Measurements from ENCODE around the gene MT1H. TPM values are rescaled to one million over a fixed set of nuclear protein-coding genes. Genes with fewer than 3 reads are reported as not detected.
"Not testable (repeated sequence)": the region's sequence is repeated elsewhere in the genome, so short reads cannot be mapped to it uniquely, and the experiment has no call there.

MT1H gene
- total RNA-seq, 2 experiments from 2014 or later, result not detected

DNA sequence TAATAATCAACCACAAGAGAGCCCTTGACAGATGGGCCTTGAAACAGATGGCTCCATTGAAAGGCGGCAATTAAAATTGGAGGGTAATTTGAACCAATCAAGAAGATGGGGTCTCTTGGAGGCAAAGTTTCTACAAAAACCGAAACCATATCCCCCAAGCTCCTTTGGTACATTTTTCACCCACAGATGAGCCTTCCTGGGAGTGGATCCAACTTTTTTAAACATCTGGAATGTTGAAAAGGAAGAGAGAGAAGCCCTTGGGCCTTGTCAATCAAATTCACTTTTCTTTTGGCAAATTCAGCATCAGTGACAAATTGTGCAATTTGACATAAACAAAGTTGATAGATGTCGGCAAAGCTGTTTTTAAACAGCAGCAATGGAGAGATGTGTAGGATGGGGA is 47.1 kb downstream of the MT1H start:
- Mint-ChIP-seq H3K36me3 (ENCODE audit: low read depth) (no peaks in the 10 kb centered on the region), H3K4me3 (no peak overlapping the region)
- no peak for ATAC-seq (ENCODE audit: poor library complexity)

DNA sequence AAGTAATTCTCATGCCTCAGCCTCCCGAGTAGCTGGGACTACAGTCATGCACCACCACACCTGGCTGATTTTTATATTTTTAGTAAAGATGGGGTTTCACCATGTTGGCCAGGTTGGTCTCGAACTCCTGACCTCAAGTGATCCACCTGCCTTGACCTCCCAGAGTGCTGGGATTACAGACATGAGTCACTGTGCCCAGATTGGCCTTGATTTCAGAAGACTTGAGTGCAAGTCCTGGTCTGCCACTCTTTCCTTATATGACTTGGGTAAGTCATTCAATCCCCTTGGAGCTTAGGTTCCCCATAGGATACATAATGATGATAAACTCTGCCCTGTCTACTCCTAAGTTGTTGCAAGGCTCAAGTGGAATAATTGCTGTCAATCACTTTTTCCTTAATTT is 47.9 kb downstream of the MT1H start:
- POLR2A ChIA-PET; H3K4me3 ChIP-seq (ENCODE audit: low read length); ATAC-seq (ENCODE audit: poor library complexity); H3K4me1 ChIP-seq (ENCODE audit: insufficient read depth, low read length); DNase-seq; H3K27ac Mint-ChIP-seq; H3K27ac ChIP-seq (ENCODE audit: low read depth in 1 of 2, low read length in 2 of 2); H3K4me1 Mint-ChIP-seq (ENCODE audit: low read depth); H3K27me3 Mint-ChIP-seq; H3K36me3 ChIP-seq (ENCODE audit: insufficient read depth, low read length); intact Hi-C loops (cut with DNase I, micrococcal nuclease); H3K36me3 Mint-ChIP-seq (ENCODE audit: low read depth); H3K9me3 ChIP-seq (ENCODE audit: control insufficient read depth in 1 of 2, insufficient read depth in 1 of 2, low read length in 2 of 2); H3K4me3 Mint-ChIP-seq; H3K27me3 ChIP-seq (ENCODE audit: control insufficient read depth in 1 of 2, insufficient read depth in 2 of 2, low read length in 2 of 2); H3K9me3 Mint-ChIP-seq: not testable (repeated sequence)
- CTCF ChIA-PET, result interaction anchor here (1.1 kb wide), 1 partner anchor 15 kb away, joined by 4 read pairs; no protein-coding TSS in a partner anchor

More for the DNA sequence above, 47.1 kb downstream of the MT1H start:
- Histone ChIP-seq H3K4me1 (ENCODE audit: insufficient read depth, low read length) (no peaks in the 10 kb centered on the region), H3K36me3 (ENCODE audit: insufficient read depth, low read length) (no peaks in the 10 kb centered on the region), H3K27ac (ENCODE audit: low read depth in 1 of 2, low read length in 2 of 2) (no peak overlapping the region), H3K27me3 (ENCODE audit: control insufficient read depth in 1 of 2, insufficient read depth in 2 of 2, low read length in 2 of 2) (no peaks in the 10 kb centered on the region), H3K4me3 (ENCODE audit: low read length) (no peak overlapping the region), H3K9me3 (ENCODE audit: control insufficient read depth in 1 of 2, insufficient read depth in 1 of 2, low read length in 2 of 2) (no peaks in the 10 kb centered on the region)
- DNase-seq, result no peak
- POLR2A ChIA-PET, result no interaction called here
- Mint-ChIP-seq H3K4me1 (ENCODE audit: low read depth) (no peaks in the 10 kb centered on the region), H3K9me3 (no peaks in the 10 kb centered on the region), H3K27ac (no peak overlapping the region), H3K27me3 (no peaks in the 10 kb centered on the region)
- intact Hi-C loops (cut with DNase I, micrococcal nuclease), result no loop called here
- CTCF ChIA-PET, result no interaction called here
- TF ChIP-seq, protein P1, sequence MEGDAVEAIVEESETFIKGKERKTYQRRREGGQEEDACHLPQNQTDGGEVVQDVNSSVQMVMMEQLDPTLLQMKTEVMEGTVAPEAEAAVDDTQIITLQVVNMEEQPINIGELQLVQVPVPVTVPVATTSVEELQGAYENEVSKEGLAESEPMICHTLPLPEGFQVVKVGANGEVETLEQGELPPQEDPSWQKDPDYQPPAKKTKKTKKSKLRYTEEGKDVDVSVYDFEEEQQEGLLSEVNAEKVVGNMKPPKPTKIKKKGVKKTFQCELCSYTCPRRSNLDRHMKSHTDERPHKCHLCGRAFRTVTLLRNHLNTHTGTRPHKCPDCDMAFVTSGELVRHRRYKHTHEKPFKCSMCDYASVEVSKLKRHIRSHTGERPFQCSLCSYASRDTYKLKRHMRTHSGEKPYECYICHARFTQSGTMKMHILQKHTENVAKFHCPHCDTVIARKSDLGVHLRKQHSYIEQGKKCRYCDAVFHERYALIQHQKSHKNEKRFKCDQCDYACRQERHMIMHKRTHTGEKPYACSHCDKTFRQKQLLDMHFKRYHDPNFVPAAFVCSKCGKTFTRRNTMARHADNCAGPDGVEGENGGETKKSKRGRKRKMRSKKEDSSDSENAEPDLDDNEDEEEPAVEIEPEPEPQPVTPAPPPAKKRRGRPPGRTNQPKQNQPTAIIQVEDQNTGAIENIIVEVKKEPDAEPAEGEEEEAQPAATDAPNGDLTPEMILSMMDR (IDR thresholded peaks at IDR 0.05), result no peak

Other genes starting within 250 kb of the MT1H start
- 10 to 100 TPM; 79.2 to 83.8 TPM for gene AMFR, start 244.3 kb upstream of the MT1H start, total RNA-seq
- 10 to 100 TPM; 89.6 to 96.6 TPM for gene NUDT21, start 218.5 kb upstream of the MT1H start, total RNA-seq
- gene OGFOD1, start 218.3 kb upstream of the MT1H start, total RNA-seq, result 10 to 100 TPM; 14.6 to 14.8 TPM
- gene BBS2, start 149.8 kb upstream of the MT1H start, total RNA-seq, result 10 to 100 TPM; 69.6 to 72.8 TPM
- gene MT4, start 104.7 kb upstream of the MT1H start, total RNA-seq, result not detected
- gene MT3, start 80.3 kb upstream of the MT1H start, total RNA-seq, result under 1 TPM in 1 of 2 experiments, not detected in 1; 0.50 TPM
- 10 to 100 TPM; 47.1 to 50.8 TPM for gene MT2A, start 61.2 kb upstream of the MT1H start, total RNA-seq
- 1 to 10 TPM; 2.5 to 2.9 TPM for gene MT1E, start 44.0 kb upstream of the MT1H start, total RNA-seq
- gene MT1M, start 37.2 kb upstream of the MT1H start, total RNA-seq, result not detected
- not detected for gene MT1A, start 31.1 kb upstream of the MT1H start, total RNA-seq
- gene MT1B, start 17.9 kb upstream of the MT1H start, total RNA-seq, result not detected
- 1 to 10 TPM; 2.3 to 2.7 TPM for gene MT1F, start 11.9 kb upstream of the MT1H start, total RNA-seq
- not detected for gene MT1G, start 1.7 kb upstream of the MT1H start, total RNA-seq
- 10 to 100 TPM; 10.9 to 14.1 TPM for gene MT1X, start 12.7 kb downstream of the MT1H start, total RNA-seq
- 10 to 100 TPM; 45.6 to 47.2 TPM for gene NUP93, start 60.3 kb downstream of the MT1H start, total RNA-seq
- gene SLC12A3, start 195.4 kb downstream of the MT1H start, total RNA-seq, result not detected

Measured in CD4-positive, alpha-beta T cell (primary cell).